Measurements from ENCODE around the gene B4GALT3.

Gene B4GALT3

DNA sequence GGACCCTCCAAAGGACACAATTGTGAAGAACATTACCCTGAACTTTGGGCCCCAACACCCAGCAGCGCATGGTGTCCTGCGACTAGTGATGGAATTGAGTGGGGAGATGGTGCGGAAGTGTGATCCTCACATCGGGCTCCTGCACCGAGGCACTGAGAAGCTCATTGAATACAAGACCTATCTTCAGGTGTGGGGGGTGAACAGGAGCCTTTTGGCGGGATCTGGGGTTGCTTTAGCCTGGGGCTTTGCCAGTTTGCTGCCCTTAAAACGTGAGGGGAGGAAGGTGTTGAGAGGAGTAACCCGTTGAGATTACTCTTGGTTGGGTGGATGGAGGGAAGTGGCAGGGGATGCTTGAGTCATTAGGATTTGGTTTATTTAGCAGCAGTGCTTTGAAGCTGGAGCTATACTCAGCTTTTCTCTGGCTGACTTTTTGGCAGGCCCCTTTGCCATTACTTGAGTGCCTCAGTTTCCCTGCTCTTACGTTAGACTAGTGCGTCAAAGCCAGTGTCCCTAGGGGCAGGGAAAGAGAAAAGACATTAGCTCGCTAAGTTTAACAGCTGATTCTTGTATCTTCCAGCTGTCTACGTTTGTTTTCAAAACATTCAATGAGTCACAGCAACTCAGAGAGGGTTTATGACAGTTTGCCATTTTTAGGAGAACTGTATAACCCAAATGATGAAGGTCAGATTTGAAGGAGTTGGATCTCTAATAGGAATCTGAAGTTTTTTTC, 29.3 kb upstream of the B4GALT3 start:
- no peak for DNase-seq (ENCODE audit: low read depth, low spot score)

DNA sequence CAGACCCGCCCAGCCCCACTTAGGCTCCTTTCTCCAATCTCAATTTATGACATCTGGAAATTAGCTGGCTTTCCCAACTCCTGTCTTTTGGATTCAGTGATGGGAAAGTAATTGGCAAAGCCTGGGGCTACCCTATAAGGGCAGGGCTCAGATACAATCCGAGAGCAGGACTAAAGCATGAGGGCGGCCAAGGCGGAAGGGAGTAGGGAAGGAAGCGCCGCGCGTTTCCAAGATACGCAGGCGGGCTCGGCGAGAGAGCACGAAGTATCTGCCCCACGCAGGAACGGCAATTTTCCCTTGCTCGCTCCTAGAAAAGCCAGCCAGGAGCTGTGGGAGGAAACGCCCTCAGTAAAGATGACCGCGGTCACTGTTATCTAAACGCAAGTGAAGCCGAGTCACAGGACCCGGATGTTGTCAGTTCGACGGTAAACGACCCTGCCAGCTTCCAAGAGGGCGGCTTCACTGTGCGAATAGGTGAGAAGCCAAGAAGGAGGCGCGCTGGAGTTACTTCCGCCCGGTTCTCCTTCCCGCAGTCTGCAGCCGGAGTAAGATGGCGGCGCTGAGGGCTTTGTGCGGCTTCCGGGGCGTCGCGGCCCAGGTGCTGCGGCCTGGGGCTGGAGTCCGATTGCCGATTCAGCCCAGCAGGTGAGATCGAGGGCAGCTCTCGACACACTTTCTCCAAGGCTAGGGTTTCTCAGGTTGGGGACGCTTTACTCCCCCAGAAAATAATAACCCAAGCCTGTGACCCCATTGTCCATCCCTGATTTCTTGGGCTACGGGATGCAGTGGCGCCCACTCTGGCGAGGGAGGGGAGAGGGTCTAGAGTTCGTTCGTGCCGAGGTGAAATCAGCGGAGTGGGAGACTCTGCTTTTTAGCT, 24.8 kb upstream of the B4GALT3 start, which contains the start of gene NDUFS2:
Gene NDUFS2 (plus strand): TSS at position 532 of the 877 bp plus-strand sequence. CDS start 19 bp downstream, at position 551.
- peak; percentile 99 for DNase-seq (ENCODE audit: low read depth, low spot score)

DNA sequence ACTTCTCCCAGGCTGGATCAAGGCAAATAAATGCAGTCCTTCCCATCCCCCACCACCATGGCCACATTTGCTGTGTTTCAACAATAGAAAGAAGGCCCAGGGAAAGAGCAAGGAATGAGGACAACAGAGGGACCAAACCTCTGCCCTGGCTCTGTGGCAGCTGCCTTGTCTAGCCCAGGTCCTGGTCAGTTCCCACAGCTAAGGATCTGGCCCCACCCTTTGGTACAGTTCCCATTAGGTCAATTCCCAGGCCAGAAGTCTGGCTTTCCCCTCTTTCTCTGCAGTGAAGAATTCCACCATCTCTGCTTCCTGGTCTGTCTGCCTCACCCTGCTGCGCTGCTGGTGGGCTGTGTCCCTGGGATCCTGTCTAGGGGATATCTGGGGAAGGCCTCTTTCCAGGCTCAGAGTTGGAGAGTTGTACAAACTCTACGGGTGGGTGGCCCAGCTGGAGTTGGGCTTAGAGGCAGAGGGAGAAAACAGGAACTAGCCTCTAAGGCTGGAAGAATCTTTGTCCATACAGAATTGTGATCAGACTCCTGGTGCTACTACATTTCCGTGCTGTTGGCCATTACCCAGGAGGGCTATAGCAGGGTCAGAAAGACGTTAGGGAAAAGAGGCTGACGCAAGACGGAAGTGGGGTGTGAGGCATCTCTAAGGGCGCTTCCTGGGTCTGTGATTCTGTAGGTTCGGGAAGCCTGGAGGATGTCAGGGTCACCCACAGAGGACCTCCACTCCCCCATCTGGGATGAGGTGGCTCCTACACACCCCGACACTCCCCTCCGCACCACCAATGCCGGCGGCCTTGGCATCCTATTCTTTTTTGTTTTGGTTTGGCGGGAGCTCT, 23.9 kb upstream of the B4GALT3 start:
- DNase-seq (ENCODE audit: low read depth, low spot score): no peak

DNA sequence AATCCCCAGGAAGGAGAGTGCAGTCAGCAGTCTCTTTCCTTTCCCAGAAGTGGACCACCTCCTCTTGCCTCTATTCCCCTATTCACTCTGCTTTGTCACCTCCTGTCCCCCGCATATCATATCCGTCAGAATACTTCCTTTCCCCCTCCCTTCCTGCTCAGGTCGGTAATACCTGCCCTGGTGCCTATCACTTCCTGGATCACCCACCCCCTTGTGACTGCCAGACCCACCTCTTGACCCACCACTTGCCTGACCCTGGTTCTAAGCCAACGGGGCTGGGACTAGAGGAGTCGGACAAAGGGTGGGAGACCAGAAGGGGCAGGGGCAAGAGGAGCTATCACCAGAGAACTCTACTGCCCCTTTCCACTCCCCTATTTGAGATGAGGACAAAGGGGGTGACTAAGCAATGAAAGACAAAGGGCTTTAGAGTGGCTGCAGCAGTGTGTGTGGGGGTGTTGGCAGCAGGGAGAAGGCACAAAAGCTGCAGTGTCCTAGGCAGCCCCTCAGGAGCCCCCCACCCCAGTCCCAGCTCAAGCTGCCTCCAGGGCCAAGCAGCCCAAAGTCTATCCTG, 23.2 kb upstream of the B4GALT3 start:
- no peak for DNase-seq (ENCODE audit: low read depth, low spot score)

DNA sequence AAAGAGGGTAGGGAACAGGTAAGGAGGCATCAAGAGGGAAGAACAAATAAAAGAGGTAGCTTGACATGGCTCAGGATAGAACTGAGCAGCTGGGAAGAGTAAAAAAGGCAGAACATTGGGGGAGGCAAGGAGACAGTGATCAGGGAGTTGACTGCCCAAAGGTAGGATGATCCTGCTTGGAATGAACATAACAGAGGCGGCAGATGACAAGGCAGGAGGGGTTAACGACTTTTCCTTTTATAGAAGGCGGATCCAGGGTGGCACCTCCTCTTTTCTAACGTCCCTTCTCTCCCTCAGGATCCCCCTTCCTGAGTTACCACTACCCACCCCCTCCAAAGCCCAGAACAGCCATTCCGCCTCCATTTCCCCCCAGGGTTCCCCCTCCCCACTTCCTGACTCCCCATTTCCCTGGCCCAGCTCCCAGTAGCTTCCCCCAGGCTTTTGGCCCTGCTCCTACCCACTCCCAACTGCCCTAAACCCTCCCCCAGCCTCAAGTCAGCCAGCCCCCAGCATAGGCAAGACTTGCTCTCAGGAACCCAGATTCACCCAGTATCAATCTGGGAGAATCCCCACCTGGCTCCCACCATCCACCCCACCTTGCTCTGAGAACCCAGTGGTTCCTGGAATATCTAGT, 22.3 kb upstream of the B4GALT3 start:
- no peak for DNase-seq (ENCODE audit: low read depth, low spot score)

DNA sequence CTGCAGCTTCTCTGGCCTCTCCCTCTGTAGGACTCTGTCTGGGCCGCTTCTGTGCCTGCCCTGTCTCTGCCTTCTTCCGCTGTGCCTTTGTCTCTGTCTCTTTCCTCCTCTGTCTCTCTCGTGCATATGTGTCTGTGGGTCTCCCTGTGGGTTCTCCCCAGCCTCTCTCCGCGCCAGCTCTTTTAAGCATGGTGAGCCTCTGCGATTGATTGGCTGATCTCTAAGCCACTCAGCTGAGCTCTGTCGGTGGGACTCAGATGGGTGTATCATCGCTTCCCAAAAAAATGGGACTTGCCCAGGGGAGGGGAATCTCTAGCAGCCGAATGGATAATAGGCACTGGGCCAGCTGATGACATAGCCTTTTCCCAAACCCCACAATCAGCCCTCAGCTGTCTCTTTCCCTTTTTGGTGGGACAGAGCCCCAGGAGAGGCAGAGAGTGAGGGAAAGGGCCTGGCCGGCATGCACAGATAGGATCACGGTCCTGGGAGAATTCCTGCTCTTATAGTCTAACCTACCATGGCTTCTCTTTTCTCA, 21.7 kb upstream of the B4GALT3 start, which contains the start of gene ADAMTS4:
Gene ADAMTS4 (minus strand): TSS at position 158 of the 535 bp plus-strand sequence. CDS start 427 bp downstream, outside the sequence.
- DNase-seq (ENCODE audit: low read depth, low spot score): no peak

DNA sequence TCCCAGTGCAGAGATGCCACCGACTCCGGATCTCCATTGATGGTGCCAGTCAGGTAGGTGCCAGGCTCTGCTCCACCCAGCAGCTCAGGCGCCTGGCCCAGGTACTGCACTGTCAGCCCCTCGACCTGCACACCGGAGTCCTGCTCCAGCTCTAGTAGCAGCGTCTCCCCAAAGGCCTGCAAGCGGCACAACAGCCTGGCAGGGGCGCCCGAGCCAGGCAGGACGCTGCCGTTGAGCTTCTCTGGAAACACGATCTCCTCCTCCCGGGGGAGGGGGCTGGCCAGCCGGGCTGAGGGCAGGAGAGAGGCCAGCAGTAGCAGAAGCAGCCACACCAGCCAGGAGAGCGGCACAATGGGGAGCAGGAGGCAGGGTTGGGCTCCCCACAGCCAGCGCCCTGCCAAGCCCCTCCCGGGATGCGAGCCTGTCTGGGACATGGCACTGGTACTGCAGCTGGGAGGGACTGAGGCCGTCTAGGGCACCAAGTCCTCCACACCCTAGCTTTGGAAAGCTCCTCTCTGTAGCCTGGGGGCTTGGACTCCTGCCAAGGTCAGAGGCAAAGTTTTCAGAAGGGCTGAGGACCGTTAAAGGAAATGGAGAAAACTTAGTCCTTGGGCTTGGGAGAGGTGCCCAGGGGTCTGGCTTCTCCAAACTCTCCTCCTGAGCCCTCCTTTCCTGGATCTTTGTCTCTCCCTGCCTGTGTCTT, 21.0 kb upstream of the B4GALT3 start:
- DNase-seq (ENCODE audit: low read depth, low spot score): no peak

GRCh38 chr1:161197560-161198193, 20.4 kb upstream of the B4GALT3 start:
- no peak for DNase-seq (ENCODE audit: low read depth, low spot score)

DNA sequence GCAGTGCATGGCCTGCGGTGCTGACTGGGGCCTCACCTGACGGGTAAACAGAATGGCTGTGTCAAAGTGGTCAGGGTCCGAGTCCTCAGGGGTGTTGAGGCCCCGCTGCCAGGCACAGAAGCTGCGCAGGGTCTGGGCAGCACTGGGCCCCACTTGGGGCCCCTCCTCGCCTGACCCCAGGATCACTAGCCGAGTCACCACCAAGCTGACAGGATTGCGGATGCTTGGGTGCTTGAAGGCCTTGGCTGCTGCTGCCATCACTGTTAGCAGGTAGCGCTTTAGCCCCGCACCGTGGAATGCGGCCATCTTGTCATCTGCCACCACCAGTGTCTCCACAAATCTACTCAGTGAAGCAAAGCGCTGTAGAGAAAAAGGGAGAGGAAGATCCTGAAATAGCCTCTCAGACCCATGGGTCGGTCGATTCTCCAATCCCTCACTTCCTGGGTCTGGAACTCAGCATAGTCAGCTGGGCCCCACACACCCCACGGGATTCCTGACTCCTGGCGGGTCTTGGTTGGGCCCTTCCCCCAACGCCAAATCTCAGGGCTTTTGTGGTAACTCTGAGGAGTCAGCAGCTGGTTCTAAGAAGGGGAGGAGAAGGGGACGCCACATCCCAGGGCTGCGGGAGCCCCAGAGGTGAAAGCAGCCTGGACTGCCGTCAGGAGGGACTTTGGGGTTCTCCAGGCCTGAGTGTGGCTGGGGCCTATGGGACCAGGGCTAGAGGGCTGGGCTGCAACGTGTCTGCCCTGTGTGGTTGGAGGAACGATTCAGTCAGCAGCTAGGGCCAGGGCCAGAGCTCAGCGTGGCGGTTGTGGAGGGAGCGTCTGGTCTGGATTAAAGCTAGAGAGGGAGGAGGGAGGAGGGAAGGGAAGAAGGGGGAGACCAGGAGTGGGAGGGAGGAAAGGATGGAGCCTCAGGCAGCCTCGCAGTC, 19.5 kb upstream of the B4GALT3 start:
- no peak for DNase-seq (ENCODE audit: low read depth, low spot score)

GRCh38 chr1:161196111-161196510, 18.8 kb upstream of the B4GALT3 start:
- no peak for DNase-seq (ENCODE audit: low read depth, low spot score)

- DNase-seq (ENCODE audit: low read depth, low spot score): no peak
These were observed 17.9 kb upstream of the B4GALT3 start for GRCh38 chr1:161195171-161195570.

GRCh38 chr1:161193561-161194235, 16.4 kb upstream of the B4GALT3 start:
- no peak for DNase-seq (ENCODE audit: low read depth, low spot score)

- DNase-seq (ENCODE audit: low read depth, low spot score): no peak
These were observed 15.5 kb upstream of the B4GALT3 start for GRCh38 chr1:161192476-161193465.

DNA sequence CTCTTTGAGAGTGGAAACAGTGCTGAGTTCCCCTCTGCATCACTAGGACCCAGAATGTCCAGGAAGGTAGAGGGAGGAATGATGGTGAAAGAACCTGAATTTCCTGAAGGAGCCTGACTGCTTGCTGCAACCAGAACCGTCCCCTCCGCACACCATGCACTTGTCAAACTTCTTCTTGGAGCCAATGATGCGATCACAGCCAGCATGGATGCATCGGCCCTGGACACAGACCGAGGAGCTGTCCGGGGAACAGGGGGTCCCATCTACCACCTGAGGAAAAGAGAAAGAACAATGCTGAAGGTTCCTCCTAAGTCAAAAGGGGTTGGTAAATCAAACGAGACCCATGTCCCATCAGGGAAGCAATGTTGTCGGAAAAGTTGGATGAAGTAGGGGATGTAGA, 14.7 kb upstream of the B4GALT3 start:
- no peak for DNase-seq (ENCODE audit: low read depth, low spot score)

GRCh38 chr1:161190962-161191521, 13.7 kb upstream of the B4GALT3 start:
- DNase-seq (ENCODE audit: low read depth, low spot score): no peak

DNA sequence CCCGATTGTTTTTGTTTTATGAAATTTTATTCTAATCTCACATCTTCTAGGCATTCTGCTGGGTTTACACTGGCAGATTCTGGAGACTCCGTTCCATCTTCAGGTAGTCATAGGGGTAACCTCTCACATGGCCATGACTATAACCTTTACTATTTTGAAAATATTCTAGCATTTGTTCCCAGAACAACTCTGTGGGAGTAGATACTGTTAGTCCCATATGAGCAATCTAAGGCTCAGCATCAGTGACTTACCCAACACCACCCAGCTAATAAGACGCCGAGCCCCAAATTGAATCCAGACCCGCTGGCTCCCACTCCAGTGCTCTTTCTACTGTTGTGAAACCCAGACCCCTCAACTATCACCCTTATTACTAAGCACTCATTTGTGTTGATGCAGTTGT, 11.7 kb upstream of the B4GALT3 start:
- no peak for DNase-seq (ENCODE audit: low read depth, low spot score)
